ENCODE results near the gene UCK2.

GRCh38 chr1:165915932-165916348 is 88.5 kb downstream of the UCK2 start:
- TF ChIP-seq CTCF (IDR thresholded peaks at IDR 0.05; ENCODE audit: insufficient read depth, low read length) (no peak), POLR2AphosphoS5 (IDR thresholded peaks at IDR 0.05; ENCODE audit: low read depth) (no peak)
